A673 (cell line): ENCODE results near the gene OR7D2. TPM values are rescaled to one million over a fixed set of nuclear protein-coding genes. Genes with fewer than 3 reads are reported as not detected.

Source experiments
- BruUV-seq: library from RNA; stranded (reverse); fragments of 400-500 nt; replicated peaks from 2 replicates; lab custom pipeline; 2021; lab: Mats Ljungman, UMichigan
- CTCF ChIA-PET: fragments of 300-600 bp; sonication (Branson Sonifier 250); formaldehyde crosslinking; loops from one replicate; lab custom pipeline; 2022; ENCODE audit warnings: antibody characterized with exemption; lab: Charles Lee
- POLR2A ChIA-PET: fragments of 300-600 bp; sonication (Branson Sonifier 250); formaldehyde crosslinking; loops from one replicate; lab custom pipeline; 2022; ENCODE audit warnings: antibody characterized with exemption; ENCODE audit not compliant: low non-redundant PET; lab: Charles Lee
- DNase-seq: peaks from one replicate; pipeline ENCODE4 v3.0.0-alpha.2; 2015; ENCODE audit warnings: low spot score
- H3K27ac ChIP-seq: fragments of 200-600 bp; sonication (generic); 2 replicates; pipeline ENCODE4 v1.5.1; 2016; ENCODE audit warnings: mixed run types, low read depth, mild to moderate bottlenecking, mixed read lengths, antibody characterized with exemption, low read length; ENCODE audit not compliant: poor library complexity, severe bottlenecking
- H3K27me3 ChIP-seq: fragments of 200-600 bp; sonication (generic); replicated peaks from 2 replicates; pipeline ENCODE4 v1.6.1; 2017; ENCODE audit warnings: mixed run types, low read depth, mild to moderate bottlenecking, mixed read lengths, antibody characterized with exemption, low read length; ENCODE audit not compliant: insufficient read depth, poor library complexity
- H3K36me3 ChIP-seq: fragments of 200-600 bp; sonication (generic); 2 replicates; pipeline ENCODE4 v1.6.1; 2016; ENCODE audit warnings: mixed run types, mild to moderate bottlenecking, mixed read lengths, antibody characterized with exemption, low read length; ENCODE audit not compliant: insufficient read depth, poor library complexity, severe bottlenecking
- H3K4me1 ChIP-seq: fragments of 200-600 bp; sonication (generic); 2 replicates; pipeline ENCODE4 v1.6.1; 2017; ENCODE audit warnings: mixed run types, mild to moderate bottlenecking, mixed read lengths, antibody characterized with exemption, low read length; ENCODE audit not compliant: insufficient read depth, poor library complexity, severe bottlenecking
- H3K4me3 ChIP-seq: fragments of 200-600 bp; sonication (generic); 2 replicates; pipeline ENCODE4 v1.5.1; 2016; ENCODE audit warnings: low read depth, mixed run types, mild to moderate bottlenecking, mixed read lengths, low read length; ENCODE audit not compliant: poor library complexity, severe bottlenecking
- H3K9me3 ChIP-seq: fragments of 200-600 bp; sonication (generic); 2 replicates; pipeline ENCODE4 v1.6.1; 2016; ENCODE audit warnings: mixed run types, low read depth, mild to moderate bottlenecking, mixed read lengths, antibody characterized with exemption, low read length; ENCODE audit not compliant: poor library complexity, severe bottlenecking
- EZH2 ChIP-seq: fragments of 200-600 bp; sonication (generic); IDR thresholded peaks from 2 replicates; pipeline ENCODE4 v1.6.1; 2017; ENCODE audit warnings: borderline replicate concordance, low read depth, mild to moderate bottlenecking, mixed read lengths, antibody characterized with exemption, low read length; ENCODE audit not compliant: poor library complexity, severe bottlenecking
- intact Hi-C: fragments of 100-400 bp; cut with micrococcal nuclease; formaldehyde crosslinking; loops from one replicate; pipeline ENCODE4 v1.10.0; 2022; ENCODE audit not compliant: unreplicated experiment
- total RNA-seq: library from RNA; stranded (reverse); gene quantifications from 2 replicates; pipeline ENCODE4 v1.2.3, GENCODE V29; 2021
- TF ChIP-seq, protein P1 (sequence below): fragments of 300-800, 200-600 bp; sonication (generic); conservative IDR thresholded peaks from 2 replicates; pipeline ENCODE4 v1.5.1; 2017; ENCODE audit warnings: low read depth, mild to moderate bottlenecking, antibody characterized with exemption, low read length, moderate library complexity, mixed read lengths

The OR7D2 gene
- total RNA-seq, 1 experiment from 2014 or later = not detected

DNA sequence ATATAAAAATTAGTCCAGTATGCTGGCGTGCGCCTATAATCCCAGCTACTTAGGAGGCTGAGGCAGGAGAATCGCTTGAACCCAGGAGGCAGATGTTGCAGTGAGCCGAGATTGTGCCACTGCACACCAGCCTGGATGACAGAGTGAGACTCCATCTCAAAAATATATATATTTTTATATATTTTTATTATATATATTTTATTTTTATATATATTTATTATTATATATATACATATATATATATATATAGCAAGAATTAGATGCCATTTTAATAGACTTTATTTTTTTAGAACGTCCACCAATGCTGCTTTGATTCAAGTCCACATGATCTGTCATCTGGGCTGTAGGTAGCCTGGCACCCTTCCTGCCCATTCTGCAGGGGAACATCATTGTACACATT lies 3.5 kb upstream of the OR7D2 start:
- no TSS peak for BruUV-seq
- ChIA-PET POLR2A (no interaction called here), CTCF (no interaction called here)
- no peak for TF ChIP-seq EZH2
- TF ChIP-seq, protein P1, sequence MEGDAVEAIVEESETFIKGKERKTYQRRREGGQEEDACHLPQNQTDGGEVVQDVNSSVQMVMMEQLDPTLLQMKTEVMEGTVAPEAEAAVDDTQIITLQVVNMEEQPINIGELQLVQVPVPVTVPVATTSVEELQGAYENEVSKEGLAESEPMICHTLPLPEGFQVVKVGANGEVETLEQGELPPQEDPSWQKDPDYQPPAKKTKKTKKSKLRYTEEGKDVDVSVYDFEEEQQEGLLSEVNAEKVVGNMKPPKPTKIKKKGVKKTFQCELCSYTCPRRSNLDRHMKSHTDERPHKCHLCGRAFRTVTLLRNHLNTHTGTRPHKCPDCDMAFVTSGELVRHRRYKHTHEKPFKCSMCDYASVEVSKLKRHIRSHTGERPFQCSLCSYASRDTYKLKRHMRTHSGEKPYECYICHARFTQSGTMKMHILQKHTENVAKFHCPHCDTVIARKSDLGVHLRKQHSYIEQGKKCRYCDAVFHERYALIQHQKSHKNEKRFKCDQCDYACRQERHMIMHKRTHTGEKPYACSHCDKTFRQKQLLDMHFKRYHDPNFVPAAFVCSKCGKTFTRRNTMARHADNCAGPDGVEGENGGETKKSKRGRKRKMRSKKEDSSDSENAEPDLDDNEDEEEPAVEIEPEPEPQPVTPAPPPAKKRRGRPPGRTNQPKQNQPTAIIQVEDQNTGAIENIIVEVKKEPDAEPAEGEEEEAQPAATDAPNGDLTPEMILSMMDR = no peak
- Histone ChIP-seq H3K36me3 (no peaks in the 10 kb centered on the region), H3K4me3 (no peak overlapping the region), H3K4me1 (no peaks in the 10 kb centered on the region), H3K27ac (no peak overlapping the region), H3K27me3 (no peaks in the 10 kb centered on the region), H3K9me3 (no peaks in the 10 kb centered on the region)
- no peak for DNase-seq
- intact Hi-C loops = no loop called here

DNA sequence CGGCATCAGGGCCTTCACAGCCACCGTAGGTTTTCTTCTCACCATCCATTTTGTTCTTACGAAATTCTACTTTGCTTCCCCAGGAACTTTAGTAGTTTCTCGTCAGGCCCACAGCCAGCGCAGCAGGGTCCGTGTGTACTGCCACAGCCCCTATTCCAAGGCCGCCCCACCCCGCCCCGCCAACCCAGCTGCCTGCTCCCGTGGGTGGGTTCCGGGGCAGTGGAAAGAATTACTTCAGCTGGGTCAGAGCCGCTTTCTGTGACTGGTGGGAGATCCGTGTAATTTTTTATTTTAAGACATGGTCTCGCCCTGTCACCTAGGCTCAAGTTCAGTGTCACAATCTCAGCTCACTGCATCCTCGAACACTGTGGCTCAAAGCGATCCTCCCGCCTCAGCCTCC lies 4.2 kb downstream of the OR7D2 start:
- no peak for TF ChIP-seq EZH2
- TF ChIP-seq, protein P1 = no peak
- no peaks in the 10 kb centered on the region for H3K9me3 ChIP-seq
- POLR2A ChIA-PET = no interaction called here

DNA sequence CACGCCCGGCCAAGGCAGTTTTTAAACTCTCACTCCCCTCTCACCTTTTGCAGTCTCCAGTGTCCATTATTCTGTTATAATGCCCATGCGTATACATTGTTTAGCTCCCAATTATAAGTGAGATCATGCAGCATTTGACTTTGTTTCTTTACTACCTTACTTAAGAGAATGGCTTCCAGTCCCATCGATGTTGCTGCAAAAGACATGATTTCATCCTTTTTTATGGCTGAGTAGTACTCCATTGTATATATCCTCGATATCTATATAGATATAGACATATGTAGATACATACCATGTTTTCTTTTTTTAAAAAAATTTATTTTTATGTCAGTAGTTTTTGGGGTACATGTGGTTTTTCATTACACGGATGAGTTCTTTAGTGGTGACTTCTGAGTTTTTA lies 8.4 kb downstream of the OR7D2 start:
- no peak for TF ChIP-seq EZH2
- TF ChIP-seq, protein P1 = no peak
- POLR2A ChIA-PET = no interaction called here
- no peak overlapping the region for H3K4me3 ChIP-seq
- BruUV-seq = no TSS peak
- H3K27ac ChIP-seq = no peak overlapping the region
- peaks cover 3% of the 10 kb centered on the region for H3K27me3 ChIP-seq
- H3K36me3 ChIP-seq = no peaks in the 10 kb centered on the region
- intact Hi-C loops = no loop called here
- no peak for DNase-seq
- no peaks in the 10 kb centered on the region for H3K4me1 ChIP-seq
- no peaks in the 10 kb centered on the region for H3K9me3 ChIP-seq
- CTCF ChIA-PET = no interaction called here

More for the DNA sequence above, 4.2 kb downstream of the OR7D2 start:
- Histone ChIP-seq H3K27me3 (no peaks in the 10 kb centered on the region), H3K4me1 (no peaks in the 10 kb centered on the region), H3K4me3 (no peak overlapping the region), H3K36me3 (no peaks in the 10 kb centered on the region), H3K27ac (no peak overlapping the region)
- BruUV-seq = no TSS peak
- DNase-seq = no peak
- intact Hi-C loops = no loop called here
- CTCF ChIA-PET = no interaction called here
